Natural killer cell treated with Interleukin-12 subunit alpha and Interleukin-12 subunit beta and Interleukin-15 and Interleukin-18, amount 100 ng/mL, for 72 hours (primary cell): ENCODE results near the gene MTHFSD. TPM values are rescaled to one million over a fixed set of nuclear protein-coding genes. Genes with fewer than 3 reads are reported as not detected.

ENCODE experiments used
- ATAC-seq, 2 donors: fragments of 150-1000 bp; cut with Tn5 transposase in 1 of 2; sonication (Bioruptor Pico), chemical (Tn5 transposase) in 1 of 2; 2 replicates each; pipeline ENCODE4 v1.10.0; 2021
- DNase-seq: peaks from one replicate; pipeline ENCODE4 v3.0.0; 2022; ENCODE audit warnings: low spot score
- H3K27ac Mint-ChIP-seq, 2 donors: 1 replicate in 1 of 2; 2 replicates in 1 of 2; pipeline ENCODE4 v1.8.0; 2022; ENCODE audit warnings: mixed read lengths in 2 of 2, mild to moderate bottlenecking in 1 of 2, moderate library complexity in 1 of 2
- H3K27me3 Mint-ChIP-seq, 2 donors: 1 replicate in 1 of 2; 2 replicates in 1 of 2; pipeline ENCODE4 v1.8.0; 2022; ENCODE audit warnings: mixed read lengths in 2 of 2
- H3K36me3 Mint-ChIP-seq: one replicate; pipeline ENCODE4 v1.8.0; 2022; ENCODE audit warnings: mixed read lengths
- H3K4me1 Mint-ChIP-seq, 2 donors: 1 replicate in 1 of 2; 2 replicates in 1 of 2; pipeline ENCODE4 v1.8.0; 2022; ENCODE audit warnings: low read depth in 2 of 2, mixed read lengths in 2 of 2, mild to moderate bottlenecking in 1 of 2
- H3K4me3 Mint-ChIP-seq: one replicate; pipeline ENCODE4 v1.8.0; 2022; ENCODE audit warnings: mixed read lengths
- H3K9me3 Mint-ChIP-seq: 2 replicates; pipeline ENCODE4 v1.8.0; 2022; ENCODE audit warnings: mixed read lengths
- total RNA-seq, 2 donors: library from RNA; stranded (reverse); gene quantifications; one replicate each; pipeline ENCODE4 v1.2.3, GENCODE V29; 2022

MTHFSD gene
- total RNA-seq, 2 donors from 2014 or later: 24.3 to 32.8 TPM

GRCh38 chr16:86502856-86503748, 51.9 kb downstream of the MTHFSD start:
- ATAC-seq: no peak
- Mint-ChIP-seq H3K4me3 (no peak overlapping the region), H3K4me1 (peaks cover 14 to 17% of the 10 kb centered on the region in 2 donors), H3K27me3 (peaks cover 72 to 86% of the 10 kb centered on the region in 2 donors), H3K27ac (no peak overlapping the region), H3K36me3 (no peaks in the 10 kb centered on the region), H3K9me3 (no peaks in the 10 kb centered on the region)
- no peak for DNase-seq

- Mint-ChIP-seq H3K4me3 (no peak overlapping the region), H3K9me3 (no peaks in the 10 kb centered on the region), H3K27ac (no peak overlapping the region), H3K27me3 (peaks cover 66 to 77% of the 10 kb centered on the region in 2 donors), H3K36me3 (no peaks in the 10 kb centered on the region), H3K4me1 (peaks cover 8 to 11% of the 10 kb centered on the region in 2 donors)
- ATAC-seq (no peak), DNase-seq (no peak)
These were observed 52.8 kb downstream of the MTHFSD start for GRCh38 chr16:86501989-86502855.

- H3K27ac Mint-ChIP-seq: no peak overlapping the region
- peaks cover 55 to 73% of the 10 kb centered on the region in 2 donors for H3K27me3 Mint-ChIP-seq
- no peak for DNase-seq
- H3K4me3 Mint-ChIP-seq: no peak overlapping the region
- peak in 1 of 2 donors; percentile 40 for ATAC-seq
- H3K36me3 Mint-ChIP-seq: no peaks in the 10 kb centered on the region
- H3K9me3 Mint-ChIP-seq: no peaks in the 10 kb centered on the region
- peaks cover 2 to 4% of the 10 kb centered on the region in 2 donors for H3K4me1 Mint-ChIP-seq
These were observed 54.1 kb downstream of the MTHFSD start for GRCh38 chr16:86500708-86501510.

DNA sequence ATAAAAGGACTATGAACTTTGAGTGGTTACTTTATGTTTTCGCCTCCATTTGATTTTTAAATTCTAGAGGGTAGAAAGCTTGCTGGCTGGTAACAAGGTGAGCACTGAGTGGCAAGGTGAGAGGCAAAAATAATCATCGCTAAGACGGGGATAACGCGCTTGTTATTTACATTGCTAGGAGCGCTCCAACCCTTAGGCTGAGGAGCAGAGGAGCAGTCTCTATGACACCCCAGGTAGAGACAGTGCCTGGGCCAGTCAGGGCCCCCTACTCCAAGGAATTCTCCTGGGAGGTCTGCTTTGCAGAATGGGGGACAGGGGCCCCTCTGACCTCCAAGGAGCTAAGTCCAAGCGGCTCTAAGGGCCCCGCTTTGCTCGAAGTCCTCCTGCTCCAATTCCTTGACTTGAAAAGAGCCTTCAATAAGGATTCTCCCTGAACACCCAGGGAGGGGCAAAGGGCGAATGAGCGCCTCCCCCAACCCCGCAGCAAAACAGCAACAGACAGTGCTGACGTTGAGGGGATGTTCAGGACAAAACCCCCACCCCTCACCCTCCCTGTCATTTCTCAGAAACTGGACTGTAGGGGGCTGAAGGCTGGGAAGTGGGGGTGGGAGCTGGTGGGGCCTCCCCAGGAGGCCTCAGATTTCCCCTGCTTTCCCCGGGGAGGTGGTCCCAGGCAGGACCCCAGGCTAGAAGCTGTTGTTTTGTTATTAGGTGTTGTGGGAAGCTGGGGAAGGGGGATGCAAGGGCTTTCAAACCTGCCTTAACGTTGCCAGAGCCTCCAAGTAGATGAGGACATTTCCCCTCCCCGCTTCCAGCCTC, 54.9 kb downstream of the MTHFSD start:
- DNase-seq (no peak), ATAC-seq (no peak)
- Mint-ChIP-seq H3K4me1 (peaks cover 0 to 1% of the 10 kb centered on the region in 2 donors), H3K27ac (no peak overlapping the region), H3K4me3 (no peak overlapping the region), H3K27me3 (peaks cover 55 to 75% of the 10 kb centered on the region in 2 donors), H3K9me3 (no peaks in the 10 kb centered on the region), H3K36me3 (no peaks in the 10 kb centered on the region)

DNA sequence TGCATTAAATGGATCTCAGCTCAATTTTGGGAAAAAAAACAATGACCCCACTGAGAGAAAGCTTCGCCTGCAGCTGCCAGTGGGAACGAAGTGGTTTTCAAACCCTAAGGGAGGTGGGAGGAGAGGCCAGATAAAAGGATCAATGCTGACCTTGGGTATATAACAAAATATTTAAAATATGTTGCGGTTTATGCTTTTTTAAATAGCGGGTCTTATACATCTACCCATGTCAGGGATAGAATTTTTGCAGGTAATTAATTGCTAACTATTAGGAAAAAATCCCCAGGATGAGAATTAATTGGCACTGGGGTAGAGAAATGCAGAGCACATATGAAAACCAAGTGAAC, 55.6 kb downstream of the MTHFSD start:
- Mint-ChIP-seq H3K4me3 (no peak overlapping the region), H3K9me3 (no peaks in the 10 kb centered on the region), H3K4me1 (no peaks in the 10 kb centered on the region), H3K27me3 (peaks cover 49 to 72% of the 10 kb centered on the region in 2 donors), H3K36me3 (no peaks in the 10 kb centered on the region), H3K27ac (no peak overlapping the region)
- DNase-seq: no peak
- no peak for ATAC-seq

- DNase-seq: no peak
These were observed 56.2 kb downstream of the MTHFSD start for GRCh38 chr16:86498671-86499439.

DNA sequence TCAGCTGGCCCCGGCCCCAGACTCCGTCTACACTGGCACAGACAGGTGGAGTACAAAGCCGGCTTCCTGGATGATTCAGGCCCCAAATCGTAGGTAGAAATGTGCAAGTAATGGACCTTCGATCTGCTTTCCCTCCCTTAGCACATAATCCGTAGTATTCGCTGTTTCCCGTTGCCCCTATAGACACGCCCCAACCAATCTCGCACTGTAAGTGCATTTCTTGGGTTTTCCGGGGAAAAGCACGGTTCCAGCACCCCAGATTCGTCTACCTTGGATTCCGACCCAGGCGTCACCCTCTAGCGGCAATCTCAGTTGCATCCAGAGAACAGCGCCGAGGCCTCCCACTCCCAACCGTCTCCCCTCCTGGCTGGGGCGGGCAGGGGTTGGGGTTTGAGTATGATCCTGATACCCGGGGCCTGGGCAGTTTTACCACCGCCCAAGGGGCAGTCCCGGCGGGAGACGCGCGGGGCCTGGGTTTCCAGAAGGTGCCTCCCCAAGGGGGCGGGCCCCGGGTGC, 56.8 kb downstream of the MTHFSD start:
- ATAC-seq (no peak), DNase-seq (no peak)
- Mint-ChIP-seq H3K9me3 (no peaks in the 10 kb centered on the region), H3K27me3 (peaks cover 46 to 71% of the 10 kb centered on the region in 2 donors), H3K4me3 (no peak overlapping the region), H3K36me3 (no peaks in the 10 kb centered on the region), H3K27ac (no peak overlapping the region), H3K4me1 (no peaks in the 10 kb centered on the region)

More at GRCh38 chr16:86498671-86499439, 56.2 kb downstream of the MTHFSD start:
- no peak for ATAC-seq
- Mint-ChIP-seq H3K27me3 (peaks cover 49 to 72% of the 10 kb centered on the region in 2 donors), H3K36me3 (no peaks in the 10 kb centered on the region), H3K4me3 (no peak overlapping the region), H3K27ac (no peak overlapping the region), H3K9me3 (no peaks in the 10 kb centered on the region), H3K4me1 (no peaks in the 10 kb centered on the region)

GRCh38 chr16:86497551-86498021, 57.4 kb downstream of the MTHFSD start:
- Mint-ChIP-seq H3K27me3 (peaks cover 45 to 70% of the 10 kb centered on the region in 2 donors), H3K27ac (no peak overlapping the region)
- no peak for DNase-seq

GRCh38 chr16:86496929-86497461, 58.0 kb downstream of the MTHFSD start:
- no peaks in the 10 kb centered on the region for H3K4me1 Mint-ChIP-seq
- H3K9me3 Mint-ChIP-seq: no peaks in the 10 kb centered on the region
- H3K27me3 Mint-ChIP-seq: peaks cover 46 to 70% of the 10 kb centered on the region in 2 donors
- no peak for DNase-seq
- H3K27ac Mint-ChIP-seq: no peak overlapping the region
- ATAC-seq: no peak
- no peaks in the 10 kb centered on the region for H3K36me3 Mint-ChIP-seq
- H3K4me3 Mint-ChIP-seq: no peak overlapping the region

More at GRCh38 chr16:86497551-86498021, 57.4 kb downstream of the MTHFSD start:
- no peaks in the 10 kb centered on the region for H3K4me1 Mint-ChIP-seq
- H3K9me3 Mint-ChIP-seq: no peaks in the 10 kb centered on the region
- no peak overlapping the region for H3K4me3 Mint-ChIP-seq
- no peaks in the 10 kb centered on the region for H3K36me3 Mint-ChIP-seq
- ATAC-seq: no peak

DNA sequence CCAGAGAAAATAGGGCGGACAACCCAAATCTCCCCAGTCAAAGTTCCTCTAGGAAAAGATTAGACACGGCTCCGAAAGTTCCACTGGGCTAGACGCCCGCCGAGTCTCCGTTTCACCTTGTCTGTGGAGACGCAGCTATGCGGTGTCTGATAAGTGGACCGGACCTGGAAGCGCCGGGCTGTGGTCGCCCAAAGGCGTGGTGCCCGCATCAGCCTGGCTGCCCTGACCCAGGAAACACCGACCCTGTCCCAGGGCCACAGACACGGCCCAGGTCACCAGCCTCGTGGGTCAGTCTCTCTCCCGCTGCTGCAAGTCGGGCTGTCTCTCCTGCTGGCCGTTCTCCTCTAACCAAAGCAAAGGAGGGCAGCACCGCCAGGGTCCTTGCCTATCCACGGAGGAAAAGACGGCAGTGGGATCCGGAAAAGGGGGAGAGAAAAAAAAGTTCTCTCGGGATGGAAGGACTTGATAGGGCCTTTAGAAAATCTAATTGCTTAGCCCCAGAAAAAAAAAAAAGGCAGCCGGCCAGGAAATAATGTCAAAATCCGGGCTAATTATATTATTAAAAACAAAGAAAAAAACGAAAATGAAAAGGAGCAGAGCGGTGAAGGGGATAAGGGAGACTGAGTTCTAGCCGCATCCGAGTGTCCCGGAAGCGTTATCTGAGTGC, 58.6 kb downstream of the MTHFSD start:
- Mint-ChIP-seq H3K4me1 (no peaks in the 10 kb centered on the region), H3K27me3 (peaks cover 45 to 71% of the 10 kb centered on the region in 2 donors), H3K9me3 (no peaks in the 10 kb centered on the region), H3K4me3 (no peak overlapping the region), H3K36me3 (no peaks in the 10 kb centered on the region), H3K27ac (no peak overlapping the region)
- ATAC-seq: no peak
- no peak for DNase-seq

DNA sequence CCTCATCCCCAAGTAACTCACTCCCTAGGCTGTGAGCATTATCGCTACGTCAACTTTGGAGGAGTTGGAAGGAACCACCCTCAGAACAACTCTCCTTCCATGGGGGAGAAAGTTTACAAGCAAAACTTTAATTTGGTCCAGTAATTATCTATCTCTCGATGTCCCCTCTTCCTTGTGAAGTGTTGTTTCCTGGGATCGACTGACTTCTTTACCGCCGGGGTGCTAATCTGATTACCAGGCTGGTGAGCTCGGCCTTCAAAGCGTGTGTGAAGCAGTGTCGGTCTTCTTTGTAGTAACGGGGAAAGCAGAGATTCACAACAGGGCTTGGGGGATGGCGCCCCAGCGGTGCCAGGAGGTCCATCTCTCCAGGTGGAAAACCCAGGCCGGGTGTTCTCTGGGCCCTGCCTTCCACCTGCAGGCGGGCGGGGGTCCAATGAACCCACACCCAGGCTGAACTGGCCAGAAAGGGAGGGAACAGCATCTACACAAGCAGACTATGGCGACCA, 59.2 kb downstream of the MTHFSD start:
- Mint-ChIP-seq H3K4me1 (no peaks in the 10 kb centered on the region), H3K27ac (no peak overlapping the region), H3K4me3 (no peak overlapping the region), H3K27me3 (peaks cover 48 to 73% of the 10 kb centered on the region in 2 donors), H3K9me3 (no peaks in the 10 kb centered on the region), H3K36me3 (no peaks in the 10 kb centered on the region)
- DNase-seq (no peak), ATAC-seq (no peak)
